CD8-positive, alpha-beta memory T cell (primary cell): ENCODE data around the gene BEND5. TPM values are rescaled to one million over a fixed set of nuclear protein-coding genes. Genes with fewer than 3 reads are reported as not detected.

Source experiments
- CTCF ChIA-PET: fragments of 350-600 bp; sonication (Branson Sonifier 250); formaldehyde crosslinking; loops from one replicate; lab custom pipeline; 2021; ENCODE audit warnings: antibody characterized with exemption; lab: Charles Lee
- POLR2A ChIA-PET: fragments of 350-600 bp; sonication (Branson Sonifier 250); formaldehyde crosslinking; loops from one replicate; lab custom pipeline; 2021; ENCODE audit warnings: antibody characterized with exemption; lab: Charles Lee
- DNase-seq, 5 donors: peaks; one replicate each; pipeline versions ENCODE4 v3.0.0 to v3.0.0-alpha.2; 2020 to 2022; ENCODE audit warnings: mixed read lengths in 1 of 5
- H3K27ac ChIP-seq: one replicate; pipeline ENCODE4 v1.7.0; 2013; ENCODE audit warnings: low read depth, mild to moderate bottlenecking, low read length, moderate library complexity
- H3K27me3 ChIP-seq: 2 replicates; pipeline ENCODE4 v1.7.0; 2013; ENCODE audit warnings: low read length, mild to moderate bottlenecking; ENCODE audit not compliant: insufficient read depth, poor library complexity, severe bottlenecking
- H3K36me3 ChIP-seq: 2 replicates; pipeline ENCODE4 v1.7.0; 2013; ENCODE audit warnings: mild to moderate bottlenecking, low read length, moderate library complexity; ENCODE audit not compliant: insufficient read depth
- H3K4me1 ChIP-seq: 2 replicates; pipeline ENCODE4 v1.7.0; 2013; ENCODE audit warnings: mild to moderate bottlenecking, low read length, moderate library complexity; ENCODE audit not compliant: insufficient read depth
- H3K4me3 ChIP-seq: 2 replicates; pipeline ENCODE4 v1.7.0; 2013; ENCODE audit warnings: mild to moderate bottlenecking, low read length
- H3K9me3 ChIP-seq: 2 replicates; pipeline ENCODE4 v1.7.0; 2013; ENCODE audit warnings: mild to moderate bottlenecking, low read length
- H3K27ac Mint-ChIP-seq, 8 donors: one replicate each; pipeline ENCODE4 v1.8.0; 2020 to 2021; ENCODE audit warnings: mixed read lengths in 8 of 8, mild to moderate bottlenecking in 6 of 8, inconsistent platforms in 3 of 8, moderate library complexity in 3 of 8
- H3K27me3 Mint-ChIP-seq, 2 donors: one replicate each; pipeline ENCODE4 v1.8.0; 2020 to 2021; ENCODE audit warnings: mixed read lengths in 2 of 2, mild to moderate bottlenecking in 1 of 2, moderate library complexity in 1 of 2
- H3K36me3 Mint-ChIP-seq, 3 donors: one replicate each; pipeline ENCODE4 v1.8.0; 2020 to 2021; ENCODE audit warnings: mixed read lengths in 3 of 3, inconsistent platforms in 1 of 3, mild to moderate bottlenecking in 1 of 3
- H3K4me1 Mint-ChIP-seq, 3 donors: one replicate each; pipeline ENCODE4 v1.8.0; 2020 to 2021; ENCODE audit warnings: mixed read lengths in 3 of 3, inconsistent platforms in 1 of 3, mild to moderate bottlenecking in 1 of 3
- H3K4me3 Mint-ChIP-seq, 7 donors: one replicate each; pipeline ENCODE4 v1.8.0; 2020 to 2021; ENCODE audit warnings: mixed read lengths in 7 of 7, mild to moderate bottlenecking in 6 of 7, moderate library complexity in 4 of 7, inconsistent platforms in 2 of 7
- H3K9me3 Mint-ChIP-seq, 5 donors: one replicate each; pipeline ENCODE4 v1.8.0; 2020 to 2022; ENCODE audit warnings: mixed read lengths in 5 of 5, mild to moderate bottlenecking in 3 of 5, moderate library complexity in 2 of 5, inconsistent platforms in 1 of 5
- polyA plus RNA-seq: library from polyadenylated mRNA; unstranded; fragments of 300-500 nt; fragmentation: Illumina TruSeq; gene quantifications from one replicate; pipeline ENCODE4 v1.2.3, GENCODE V29; 2021
- total RNA-seq, 2 experiments: library from RNA; stranded (reverse); gene quantifications; one replicate each; pipeline ENCODE4 v1.2.3, GENCODE V29; 2021

The BEND5 gene
- total and polyA plus RNA-seq, 3 experiments from 2014 or later: 0.55 to 3.1 (median 1.1) TPM

GRCh38 chr1:48730164-48730910, 46.4 kb downstream of the BEND5 start:
- H3K4me1 Mint-ChIP-seq: peaks cover 3 to 14% (median 9%) of the 10 kb centered on the region in 3 donors
- no peaks in the 10 kb centered on the region for H3K9me3 Mint-ChIP-seq
- Histone ChIP-seq H3K27ac (no peak overlapping the region), H3K9me3 (no peaks in the 10 kb centered on the region), H3K27me3 (no peaks in the 10 kb centered on the region), H3K4me3 (no peak overlapping the region), H3K36me3 (no peaks in the 10 kb centered on the region), H3K4me1 (no peaks in the 10 kb centered on the region)
- H3K4me3 Mint-ChIP-seq: peak overlapping the region in 3 of 7 donors; percentile 7 to 63 (median 30)
- peak overlapping the region in 3 of 8 donors; percentile 28 to 72 (median 51) for H3K27ac Mint-ChIP-seq
- CTCF ChIA-PET: no interaction called here
- peaks cover 0 to 8% (median 0%) of the 10 kb centered on the region in 3 donors for H3K36me3 Mint-ChIP-seq
- POLR2A ChIA-PET: no interaction called here
- DNase-seq: no peak
- no peaks in the 10 kb centered on the region for H3K27me3 Mint-ChIP-seq

- no peak overlapping the region for H3K4me3 ChIP-seq
- Mint-ChIP-seq H3K36me3 (no peaks in the 10 kb centered on the region), H3K4me1 (peaks cover 3 to 14% (median 9%) of the 10 kb centered on the region in 3 donors), H3K4me3 (no peak overlapping the region), H3K27me3 (no peaks in the 10 kb centered on the region), H3K27ac (no peak overlapping the region), H3K9me3 (no peaks in the 10 kb centered on the region)
- H3K27me3 ChIP-seq: no peaks in the 10 kb centered on the region
- no peak for DNase-seq
- no peak overlapping the region for H3K27ac ChIP-seq
- no peaks in the 10 kb centered on the region for H3K36me3 ChIP-seq
- CTCF ChIA-PET: no interaction called here
- H3K4me1 ChIP-seq: no peaks in the 10 kb centered on the region
- POLR2A ChIA-PET: no interaction called here
- H3K9me3 ChIP-seq: no peaks in the 10 kb centered on the region
Measured at GRCh38 chr1:48728584-48728983, 48.1 kb downstream of the BEND5 start.

GRCh38 chr1:48726557-48727215, 50.0 kb downstream of the BEND5 start:
- Mint-ChIP-seq H3K9me3 (no peaks in the 10 kb centered on the region), H3K27me3 (no peaks in the 10 kb centered on the region), H3K4me1 (peaks cover 3 to 14% (median 9%) of the 10 kb centered on the region in 3 donors), H3K27ac (no peak overlapping the region), H3K4me3 (no peak overlapping the region), H3K36me3 (no peaks in the 10 kb centered on the region)
- Histone ChIP-seq H3K9me3 (no peaks in the 10 kb centered on the region), H3K4me3 (no peak overlapping the region), H3K4me1 (no peaks in the 10 kb centered on the region), H3K36me3 (no peaks in the 10 kb centered on the region), H3K27me3 (no peaks in the 10 kb centered on the region), H3K27ac (no peak overlapping the region)
- POLR2A ChIA-PET: no interaction called here
- DNase-seq: no peak
- CTCF ChIA-PET: no interaction called here

GRCh38 chr1:48726139-48726538, 50.6 kb downstream of the BEND5 start:
- Histone ChIP-seq H3K27ac (no peak overlapping the region), H3K4me3 (no peak overlapping the region), H3K27me3 (no peaks in the 10 kb centered on the region), H3K4me1 (no peaks in the 10 kb centered on the region), H3K36me3 (no peaks in the 10 kb centered on the region), H3K9me3 (no peaks in the 10 kb centered on the region)
- Mint-ChIP-seq H3K36me3 (no peaks in the 10 kb centered on the region), H3K27ac (no peak overlapping the region), H3K27me3 (no peaks in the 10 kb centered on the region), H3K9me3 (no peaks in the 10 kb centered on the region), H3K4me3 (no peak overlapping the region), H3K4me1 (peaks cover 3 to 14% (median 9%) of the 10 kb centered on the region in 3 donors)
- no peak for DNase-seq
- CTCF ChIA-PET: no interaction called here
- POLR2A ChIA-PET: no interaction called here

GRCh38 chr1:48725341-48726046, 51.2 kb downstream of the BEND5 start:
- Mint-ChIP-seq H3K27ac (no peak overlapping the region), H3K9me3 (no peaks in the 10 kb centered on the region), H3K4me3 (no peak overlapping the region), H3K27me3 (no peaks in the 10 kb centered on the region), H3K36me3 (no peaks in the 10 kb centered on the region), H3K4me1 (peaks cover 3 to 14% (median 9%) of the 10 kb centered on the region in 3 donors)
- Histone ChIP-seq H3K4me1 (no peaks in the 10 kb centered on the region), H3K9me3 (no peaks in the 10 kb centered on the region), H3K36me3 (no peaks in the 10 kb centered on the region), H3K27me3 (no peaks in the 10 kb centered on the region), H3K4me3 (no peak overlapping the region), H3K27ac (no peak overlapping the region)
- DNase-seq: no peak
- POLR2A ChIA-PET: no interaction called here
- CTCF ChIA-PET: no interaction called here

GRCh38 chr1:48720929-48721328, 55.8 kb downstream of the BEND5 start:
- no peak overlapping the region for H3K4me3 ChIP-seq
- H3K4me3 Mint-ChIP-seq: no peak overlapping the region
- H3K27me3 Mint-ChIP-seq: no peaks in the 10 kb centered on the region

GRCh38 chr1:48718705-48719104, 58.0 kb downstream of the BEND5 start:
- Mint-ChIP-seq H3K27me3 (no peaks in the 10 kb centered on the region), H3K4me1 (no peaks in the 10 kb centered on the region), H3K36me3 (no peaks in the 10 kb centered on the region), H3K27ac (no peak overlapping the region), H3K4me3 (no peak overlapping the region), H3K9me3 (peaks cover 0 to 2% (median 0%) of the 10 kb centered on the region in 5 donors)
- H3K4me3 ChIP-seq: no peak overlapping the region
- no peaks in the 10 kb centered on the region for H3K27me3 ChIP-seq
- ChIA-PET CTCF (interaction anchor here (1.9 kb wide), 1 partner anchor 21 kb away, joined by 4 read pairs; no protein-coding TSS in a partner anchor), POLR2A (no interaction called here)
- no peaks in the 10 kb centered on the region for H3K9me3 ChIP-seq
- no peaks in the 10 kb centered on the region for H3K36me3 ChIP-seq
- DNase-seq: no peak
- no peak overlapping the region for H3K27ac ChIP-seq
- H3K4me1 ChIP-seq: no peaks in the 10 kb centered on the region

More at GRCh38 chr1:48720929-48721328, 55.8 kb downstream of the BEND5 start:
- CTCF ChIA-PET: no interaction called here
- POLR2A ChIA-PET: no interaction called here
- Histone ChIP-seq H3K36me3 (no peaks in the 10 kb centered on the region), H3K27me3 (no peaks in the 10 kb centered on the region), H3K27ac (no peak overlapping the region), H3K4me1 (no peaks in the 10 kb centered on the region), H3K9me3 (no peaks in the 10 kb centered on the region)
- H3K9me3 Mint-ChIP-seq: peaks cover 0 to 2% (median 0%) of the 10 kb centered on the region in 5 donors
- no peaks in the 10 kb centered on the region for H3K4me1 Mint-ChIP-seq
- DNase-seq: no peak
- H3K27ac Mint-ChIP-seq: no peak overlapping the region
- no peaks in the 10 kb centered on the region for H3K36me3 Mint-ChIP-seq
